Gastrocnemius medialis (tissue), 4 donors: ENCODE data around the gene PTAR1. TPM values are rescaled to one million over a fixed set of nuclear protein-coding genes. Genes with fewer than 3 reads are reported as not detected.

Experiments used
- ATAC-seq, 2 donors: fragments of 150-250 bp; one replicate each; pipeline ENCODE4 v1.9.1; 2016
- DNase-seq, 2 donors: peaks; one replicate each; pipeline ENCODE4 v3.0.0-alpha.2; 2019
- H3K27ac ChIP-seq, 4 donors: fragments of 200-600 bp; sonication (generic); 1 replicate in 1 of 4; 2 replicates in 3 of 4; pipeline ENCODE4 v1.5.1; 2016 to 2018; ENCODE audit warnings: mild to moderate bottlenecking in 2 of 4, moderate library complexity in 1 of 4
- H3K27me3 ChIP-seq, 3 donors: fragments of 200-600 bp; sonication (generic) in 2 of 3; 1 replicate in 1 of 3; 2 replicates in 2 of 3; pipeline versions ENCODE4 v1.5.1 to v1.6.0; 2016 to 2019; ENCODE audit warnings: mild to moderate bottlenecking in 1 of 3, moderate library complexity in 1 of 3
- H3K36me3 ChIP-seq, 2 donors: fragments of 200-600 bp; sonication (generic) in 1 of 2; one replicate each; pipeline ENCODE4 v1.5.1; 2017 to 2018
- H3K4me1 ChIP-seq, 2 donors: fragments of 200-600 bp; sonication (generic) in 1 of 2; one replicate each; pipeline ENCODE4 v1.5.1; 2016 to 2017; ENCODE audit warnings: mild to moderate bottlenecking in 2 of 2
- H3K4me3 ChIP-seq, 4 donors: fragments of 200-600 bp; sonication (generic) in 3 of 4; 1 replicate in 1 of 4; 2 replicates in 3 of 4; pipeline ENCODE4 v1.5.1; 2016 to 2019; ENCODE audit warnings: mild to moderate bottlenecking in 2 of 4
- H3K9me3 ChIP-seq, 3 donors: fragments of 200-600 bp; sonication (generic) in 2 of 3; 1 replicate in 1 of 3; 2 replicates in 2 of 3; pipeline ENCODE4 v1.5.1; 2016 to 2019
- POLR2A ChIP-seq, 2 donors: fragments of 450-650 bp; IDR thresholded peaks; one replicate each; pipeline ENCODE4 v1.6.1; 2017; ENCODE audit warnings: antibody characterized with exemption in 2 of 2, mild to moderate bottlenecking in 2 of 2, moderate library complexity in 2 of 2
- in situ Hi-C, 4 donors: fragments of 200-750 bp; cut with MboI; loops; one replicate each; pipeline versions ENCODE4 v1.15.0 to v1.8.0; 2017; ENCODE audit warnings: low sequenced_read_pairs in 4 of 4
- intact Hi-C: fragments of 100-400 bp; cut with DNase I; formaldehyde crosslinking; loops from one replicate; pipeline ENCODE4 v1.15.1; 2023; ENCODE audit warnings: low total_unique reads
- total RNA-seq, 4 donors: library from RNA; depleted of rRNA; stranded (reverse); fragments of >200 nt; gene quantifications; one replicate each; pipeline versions ENCODE4 v1.1.0 to v1.2.3, GENCODE V29; 2016
- TF ChIP-seq, protein P1 (sequence below), 5 experiments: fragments of 450-650 bp in 3 of 5; fragments of 200-600 bp in 2 of 5; sonication (generic) in 2 of 5; IDR thresholded peaks in 4 of 5; conservative IDR thresholded peaks in 1 of 5; 1 replicate in 4 of 5; 2 replicates in 1 of 5; pipeline ENCODE4 v1.5.1; 2016 to 2019; ENCODE audit warnings: antibody characterized with exemption in 5 of 5, mild to moderate bottlenecking in 3 of 5, moderate library complexity in 3 of 5

The PTAR1 gene
- total RNA-seq, 4 donors from 2014 or later = 26.5 to 52.4 (median 40.6) TPM

DNA sequence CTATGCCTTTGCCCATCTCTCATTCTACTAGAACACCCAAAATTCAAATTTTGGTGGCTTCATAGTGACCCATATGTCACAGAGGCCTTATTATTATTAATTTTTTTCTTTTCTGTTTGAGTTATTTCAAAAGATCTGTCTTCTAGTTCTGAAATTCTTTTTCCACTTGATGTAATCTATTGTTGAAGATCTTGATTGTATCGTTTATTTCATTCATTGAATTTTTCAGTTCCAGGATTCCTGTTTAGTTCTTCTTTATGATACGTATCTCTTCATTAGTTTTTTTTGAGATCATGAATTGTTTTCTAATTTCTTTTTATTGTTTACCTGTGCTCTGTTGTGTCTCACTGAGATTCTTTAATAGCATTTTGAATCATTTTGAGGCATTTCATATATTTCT lies 63.0 kb downstream of the PTAR1 start:
- Histone ChIP-seq H3K9me3 (peaks cover 0 to 9% (median 3%) of the 10 kb centered on the region in 3 donors), H3K4me1 (no peaks in the 10 kb centered on the region), H3K27me3 (no peaks in the 10 kb centered on the region), H3K4me3 (no peak overlapping the region), H3K36me3 (no peaks in the 10 kb centered on the region), H3K27ac (no peak overlapping the region)
- no peak for DNase-seq
- ATAC-seq = no peak
- in situ Hi-C loops (no loop called here), intact Hi-C loops (no loop called here)
- TF ChIP-seq, protein P1, sequence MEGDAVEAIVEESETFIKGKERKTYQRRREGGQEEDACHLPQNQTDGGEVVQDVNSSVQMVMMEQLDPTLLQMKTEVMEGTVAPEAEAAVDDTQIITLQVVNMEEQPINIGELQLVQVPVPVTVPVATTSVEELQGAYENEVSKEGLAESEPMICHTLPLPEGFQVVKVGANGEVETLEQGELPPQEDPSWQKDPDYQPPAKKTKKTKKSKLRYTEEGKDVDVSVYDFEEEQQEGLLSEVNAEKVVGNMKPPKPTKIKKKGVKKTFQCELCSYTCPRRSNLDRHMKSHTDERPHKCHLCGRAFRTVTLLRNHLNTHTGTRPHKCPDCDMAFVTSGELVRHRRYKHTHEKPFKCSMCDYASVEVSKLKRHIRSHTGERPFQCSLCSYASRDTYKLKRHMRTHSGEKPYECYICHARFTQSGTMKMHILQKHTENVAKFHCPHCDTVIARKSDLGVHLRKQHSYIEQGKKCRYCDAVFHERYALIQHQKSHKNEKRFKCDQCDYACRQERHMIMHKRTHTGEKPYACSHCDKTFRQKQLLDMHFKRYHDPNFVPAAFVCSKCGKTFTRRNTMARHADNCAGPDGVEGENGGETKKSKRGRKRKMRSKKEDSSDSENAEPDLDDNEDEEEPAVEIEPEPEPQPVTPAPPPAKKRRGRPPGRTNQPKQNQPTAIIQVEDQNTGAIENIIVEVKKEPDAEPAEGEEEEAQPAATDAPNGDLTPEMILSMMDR (IDR thresholded peaks at IDR 0.05 in 4 of 5, conservative IDR thresholded peaks at IDR 0.05 in 1 of 5) = no peak

DNA sequence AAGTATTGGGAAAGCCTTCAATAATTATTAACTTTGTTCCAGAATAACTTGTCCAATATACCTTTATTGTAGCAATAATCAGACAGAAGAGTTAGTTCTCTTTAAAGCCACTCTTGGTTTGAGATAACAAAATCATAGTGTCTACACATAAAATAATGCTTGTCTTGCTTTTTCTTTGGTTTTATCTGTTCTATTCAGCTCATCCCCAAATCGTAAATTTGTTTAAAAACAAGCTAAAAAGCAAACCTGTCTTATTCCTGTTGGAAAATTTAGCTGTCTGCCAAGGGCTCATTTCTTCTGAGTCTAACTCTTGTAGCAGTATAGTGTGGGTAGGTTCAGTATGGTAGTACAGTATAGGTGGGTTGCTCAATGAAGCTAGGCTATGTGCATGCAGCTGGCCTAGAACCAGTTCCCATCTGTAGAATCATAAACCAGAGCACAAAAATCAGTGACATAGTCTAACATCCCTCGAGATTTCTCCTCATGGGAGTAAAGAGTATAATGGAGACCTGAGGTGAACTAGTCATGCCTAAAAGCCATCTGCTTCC lies 69.7 kb downstream of the PTAR1 start:
- DNase-seq (no peak), ATAC-seq (no peak)
- no peaks in the 10 kb centered on the region for H3K27me3 ChIP-seq
- H3K4me3 ChIP-seq = no peak overlapping the region
- no peaks in the 10 kb centered on the region for H3K36me3 ChIP-seq
- H3K27ac ChIP-seq = no peak overlapping the region
- intact Hi-C loops (no loop called here), in situ Hi-C loops (no loop called here)
- TF ChIP-seq, protein P1 (IDR thresholded peaks at IDR 0.05 in 4 of 5, conservative IDR thresholded peaks at IDR 0.05 in 1 of 5) = no peak
- no peak for TF ChIP-seq POLR2A (IDR thresholded peaks at IDR 0.05)
- no peaks in the 10 kb centered on the region for H3K4me1 ChIP-seq
- no peaks in the 10 kb centered on the region for H3K9me3 ChIP-seq

DNA sequence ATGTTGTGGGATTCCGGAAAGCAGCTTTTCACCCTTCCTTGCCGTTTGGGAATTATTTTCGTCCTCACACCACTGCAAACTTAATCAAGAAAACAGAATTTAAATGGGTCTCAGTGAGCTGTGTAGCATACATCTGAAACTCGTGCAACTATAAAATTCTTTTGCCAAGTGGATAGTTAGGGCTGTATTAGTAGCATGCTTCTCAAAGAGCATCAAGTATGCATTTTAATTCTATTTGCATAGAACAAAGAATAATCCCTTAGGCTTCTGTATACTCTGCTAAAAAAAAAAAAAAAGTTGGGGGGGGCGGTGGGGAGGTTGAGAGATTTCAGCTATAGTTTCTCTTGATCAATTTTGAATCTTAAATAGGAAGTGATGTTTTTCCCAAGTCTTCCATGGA lies 75.9 kb downstream of the PTAR1 start:
- intact Hi-C loops = no loop called here
- H3K9me3 ChIP-seq = no peaks in the 10 kb centered on the region
- ATAC-seq (no peak), DNase-seq (no peak)
- in situ Hi-C loops = no loop called here
- no peaks in the 10 kb centered on the region for H3K36me3 ChIP-seq
- H3K4me3 ChIP-seq = no peak overlapping the region
- TF ChIP-seq, protein P1 (IDR thresholded peaks at IDR 0.05 in 4 of 5, conservative IDR thresholded peaks at IDR 0.05 in 1 of 5) = no peak
- no peak for TF ChIP-seq POLR2A (IDR thresholded peaks at IDR 0.05)
- no peaks in the 10 kb centered on the region for H3K4me1 ChIP-seq
- no peaks in the 10 kb centered on the region for H3K27me3 ChIP-seq
- no peak overlapping the region for H3K27ac ChIP-seq

DNA sequence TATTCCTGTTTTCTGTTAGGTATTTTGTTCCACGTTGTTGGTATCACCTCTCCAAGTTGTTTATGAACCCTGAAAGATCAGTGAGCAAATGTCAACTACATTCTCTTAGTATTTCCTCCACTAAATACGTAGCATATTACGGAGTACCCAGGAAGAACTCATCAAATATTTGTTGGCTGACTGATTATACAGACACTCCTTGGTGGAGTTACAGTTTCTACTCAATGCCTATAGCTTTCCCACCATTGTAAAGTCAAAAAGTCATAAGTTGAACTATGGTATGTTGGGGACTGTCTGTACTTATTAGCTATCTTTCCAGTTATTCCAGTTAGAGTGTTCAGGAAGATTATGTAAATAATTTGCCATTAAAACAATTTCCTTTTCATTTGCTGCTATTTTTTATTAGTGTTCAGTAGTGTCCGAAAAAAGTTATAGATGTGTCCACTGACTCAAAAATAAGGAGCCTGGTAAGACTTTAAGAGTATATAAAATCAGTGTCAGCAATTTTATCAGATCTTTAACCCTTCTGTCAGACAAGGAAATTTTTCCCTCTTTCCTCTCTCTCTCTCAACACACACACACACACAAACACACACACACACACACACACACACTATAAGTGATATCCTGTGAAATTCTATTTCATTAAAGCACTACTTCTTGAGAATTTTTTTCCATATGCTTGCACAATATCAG lies 80.8 kb downstream of the PTAR1 start:
- intact Hi-C loops (no loop called here), in situ Hi-C loops (loop anchor here in 1 of 4 donors (10.0 kb wide), 1 partner anchor 196 kb away; no protein-coding TSS in a partner anchor)
- H3K9me3 ChIP-seq = no peaks in the 10 kb centered on the region
- DNase-seq (no peak), ATAC-seq (no peak)
- H3K27ac ChIP-seq = no peak overlapping the region
- no peak for TF ChIP-seq POLR2A (IDR thresholded peaks at IDR 0.05)
- TF ChIP-seq, protein P1 (IDR thresholded peaks at IDR 0.05 in 4 of 5, conservative IDR thresholded peaks at IDR 0.05 in 1 of 5) = no peak
- no peaks in the 10 kb centered on the region for H3K27me3 ChIP-seq
- H3K36me3 ChIP-seq = no peaks in the 10 kb centered on the region
- no peaks in the 10 kb centered on the region for H3K4me1 ChIP-seq
- H3K4me3 ChIP-seq = no peak overlapping the region
